PC-3 (cell line): ENCODE measurements around the gene RAD51C. TPM values are rescaled to one million over a fixed set of nuclear protein-coding genes. Genes with fewer than 3 reads are reported as not detected.

Experiments
- ATAC-seq: fragments of 200-7000 bp; cut with Tn5 transposase; 2 replicates; pipeline ENCODE4 v1.9.1; 2020; ENCODE audit warnings: mild to moderate bottlenecking, moderate library complexity
- BruUV-seq: library from RNA; stranded (reverse); fragments of 400-500 nt; replicated peaks from 2 replicates; lab custom pipeline; 2021; lab: Mats Ljungman, UMichigan
- CTCF ChIA-PET: fragments of 300-600 bp; sonication (Branson Sonifier 250); formaldehyde crosslinking; loops from one replicate; lab custom pipeline; 2022; ENCODE audit warnings: antibody characterized with exemption; lab: Charles Lee
- POLR2A ChIA-PET: fragments of 300-600 bp; sonication (Branson Sonifier 250); formaldehyde crosslinking; loops from one replicate; lab custom pipeline; 2022; ENCODE audit warnings: antibody characterized with exemption; ENCODE audit not compliant: unreplicated experiment; lab: Charles Lee
- DNase-seq: peaks from one replicate; pipeline ENCODE4 v3.0.0-alpha.2; 2015
- H2AFZ ChIP-seq: fragments of 300-600 bp; sonication (generic); 2 replicates; pipeline ENCODE4 v1.6.0; 2016; ENCODE audit warnings: antibody characterized with exemption, low read length
- H3F3A ChIP-seq: fragments of 300-600 bp; sonication (generic); one replicate; pipeline ENCODE4 v1.6.0; 2017; ENCODE audit warnings: antibody characterized with exemption, low read length, control low read depth, mild to moderate bottlenecking; ENCODE audit not compliant: unreplicated experiment
- H3K27ac ChIP-seq: fragments of 300-600 bp; sonication (generic); 2 replicates; pipeline ENCODE4 v1.5.1; 2016; ENCODE audit warnings: mild to moderate bottlenecking, low read length
- H3K27me3 ChIP-seq: fragments of 300-600 bp; sonication (generic); 2 replicates; pipeline ENCODE4 v1.6.1; 2016; ENCODE audit warnings: low read length, mixed read lengths
- H3K36me3 ChIP-seq: fragments of 300-600 bp; sonication (generic); 2 replicates; pipeline ENCODE4 v1.6.1; 2016; ENCODE audit warnings: low read depth, mixed run types, low read length, mixed read lengths
- H3K4me1 ChIP-seq: fragments of 300-600 bp; sonication (generic); 2 replicates; pipeline ENCODE4 v1.5.1; 2016; ENCODE audit warnings: low read length; ENCODE audit not compliant: insufficient read depth
- H3K4me2 ChIP-seq: fragments of 300-600 bp; sonication (generic); 2 replicates; pipeline ENCODE4 v1.6.0; 2016; ENCODE audit warnings: low read length
- H3K4me3 ChIP-seq: fragments of 300-600 bp; sonication (generic); 2 replicates; pipeline ENCODE4 v1.5.1; 2016; ENCODE audit warnings: mild to moderate bottlenecking, low read length, mixed read lengths
- H3K79me2 ChIP-seq: fragments of 300-600 bp; sonication (generic); 2 replicates; pipeline ENCODE4 v1.6.1; 2017; ENCODE audit warnings: low read length, mixed read lengths
- H3K9ac ChIP-seq: fragments of 300-600 bp; sonication (generic); 2 replicates; pipeline ENCODE4 v1.6.0; 2016; ENCODE audit warnings: mild to moderate bottlenecking, low read length
- H3K9me2 ChIP-seq: fragments of 300-600 bp; sonication (generic); replicated peaks from 2 replicates; pipeline ENCODE4 v1.6.1; 2016; ENCODE audit warnings: mixed run types, low read length, mixed read lengths
- H3K9me3 ChIP-seq: fragments of 300-600 bp; sonication (generic); 2 replicates; pipeline ENCODE4 v1.6.1; 2016; ENCODE audit warnings: low read length, mixed read lengths
- H4K20me1 ChIP-seq: fragments of 300-600 bp; sonication (generic); 2 replicates; pipeline ENCODE4 v1.6.1; 2016; ENCODE audit warnings: low read length, mixed read lengths
- EZH2 ChIP-seq: fragments of 300-600 bp; sonication (generic); IDR thresholded peaks from one replicate; pipeline ENCODE4 v1.6.1; 2017; ENCODE audit warnings: antibody characterized with exemption, mild to moderate bottlenecking, low read length; ENCODE audit not compliant: unreplicated experiment
- EZH2phosphoT487 ChIP-seq: fragments of 300-600 bp; sonication (generic); IDR thresholded peaks from 2 replicates; pipeline ENCODE4 v1.6.1; 2018; ENCODE audit warnings: mild to moderate bottlenecking, antibody characterized with exemption, low read length, borderline replicate concordance
- intact Hi-C: fragments of 100-400 bp; cut with micrococcal nuclease; formaldehyde crosslinking; loops from 2 replicates; pipeline ENCODE4 v1.9.0; 2023
- total RNA-seq: library from RNA; depleted of rRNA; stranded (reverse); fragments of >200 nt; gene quantifications from 2 replicates; pipeline ENCODE4 v1.2.3, GENCODE V29; 2014; rRNA removed
- TF ChIP-seq, protein P1 (sequence below): fragments of 300-600 bp; sonication (generic); conservative IDR thresholded peaks from 2 replicates; pipeline ENCODE4 v1.5.1; 2017; ENCODE audit warnings: antibody characterized with exemption, low read depth, mild to moderate bottlenecking, low read length

Gene RAD51C
- total RNA-seq, 1 experiment from 2014 or later, result 71.1 TPM

- intact Hi-C loops, result no loop called here
- peak; percentile 12 for DNase-seq
- peaks cover 4% of the 10 kb centered on the region for H3K4me1 ChIP-seq
- no peak overlapping the region for H3K9ac ChIP-seq
- CTCF ChIA-PET, result no interaction called here
- H3K36me3 ChIP-seq, result no peaks in the 10 kb centered on the region
- no peak for ATAC-seq
- POLR2A ChIA-PET, result no interaction called here
- H3F3A ChIP-seq, result no peaks in the 10 kb centered on the region
- H3K9me3 ChIP-seq, result no peaks in the 10 kb centered on the region
- no peak overlapping the region for H3K4me2 ChIP-seq
- H3K4me3 ChIP-seq, result no peak overlapping the region
- no TSS peak for BruUV-seq
- peaks cover 14% of the 10 kb centered on the region for H3K27me3 ChIP-seq
- no peak overlapping the region for H3K27ac ChIP-seq
- no peaks in the 10 kb centered on the region for H3K79me2 ChIP-seq
- H3K9me2 ChIP-seq, result no peaks in the 10 kb centered on the region
- no peak overlapping the region for H2AFZ ChIP-seq
- TF ChIP-seq EZH2, result no peak
- TF ChIP-seq, protein P1, sequence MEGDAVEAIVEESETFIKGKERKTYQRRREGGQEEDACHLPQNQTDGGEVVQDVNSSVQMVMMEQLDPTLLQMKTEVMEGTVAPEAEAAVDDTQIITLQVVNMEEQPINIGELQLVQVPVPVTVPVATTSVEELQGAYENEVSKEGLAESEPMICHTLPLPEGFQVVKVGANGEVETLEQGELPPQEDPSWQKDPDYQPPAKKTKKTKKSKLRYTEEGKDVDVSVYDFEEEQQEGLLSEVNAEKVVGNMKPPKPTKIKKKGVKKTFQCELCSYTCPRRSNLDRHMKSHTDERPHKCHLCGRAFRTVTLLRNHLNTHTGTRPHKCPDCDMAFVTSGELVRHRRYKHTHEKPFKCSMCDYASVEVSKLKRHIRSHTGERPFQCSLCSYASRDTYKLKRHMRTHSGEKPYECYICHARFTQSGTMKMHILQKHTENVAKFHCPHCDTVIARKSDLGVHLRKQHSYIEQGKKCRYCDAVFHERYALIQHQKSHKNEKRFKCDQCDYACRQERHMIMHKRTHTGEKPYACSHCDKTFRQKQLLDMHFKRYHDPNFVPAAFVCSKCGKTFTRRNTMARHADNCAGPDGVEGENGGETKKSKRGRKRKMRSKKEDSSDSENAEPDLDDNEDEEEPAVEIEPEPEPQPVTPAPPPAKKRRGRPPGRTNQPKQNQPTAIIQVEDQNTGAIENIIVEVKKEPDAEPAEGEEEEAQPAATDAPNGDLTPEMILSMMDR, result no peak
- H4K20me1 ChIP-seq, result no peaks in the 10 kb centered on the region
These were observed 91.0 kb downstream of the RAD51C start for GRCh38 chr17:58783380-58783779.

- no peak overlapping the region for H3K9ac ChIP-seq
- no peaks in the 10 kb centered on the region for H4K20me1 ChIP-seq
- intact Hi-C loops, result no loop called here
- no peak overlapping the region for H3K27ac ChIP-seq
- peaks cover 4% of the 10 kb centered on the region for H3K4me1 ChIP-seq
- no peaks in the 10 kb centered on the region for H3K9me2 ChIP-seq
- H3K36me3 ChIP-seq, result no peaks in the 10 kb centered on the region
- peaks cover 24% of the 10 kb centered on the region for H3K27me3 ChIP-seq
- H3K9me3 ChIP-seq, result no peaks in the 10 kb centered on the region
- ChIA-PET POLR2A (no interaction called here), CTCF (no interaction called here)
- H3K79me2 ChIP-seq, result no peaks in the 10 kb centered on the region
- ATAC-seq (no peak), DNase-seq (no peak)
- H3F3A ChIP-seq, result no peaks in the 10 kb centered on the region
- no peak overlapping the region for H2AFZ ChIP-seq
- no peak for TF ChIP-seq EZH2
- no peak for TF ChIP-seq EZH2phosphoT487
- TF ChIP-seq, protein P1, result no peak
- H3K4me3 ChIP-seq, result no peak overlapping the region
- no peak overlapping the region for H3K4me2 ChIP-seq
- BruUV-seq, result no TSS peak
These were observed 92.7 kb downstream of the RAD51C start for GRCh38 chr17:58785097-58785496.

Other genes with a start within 250 kb of the RAD51C start
- not detected in 2 replicates for gene HSF5, start 204.2 kb upstream of the RAD51C start, total RNA-seq
- gene MTMR4, start 178.0 kb upstream of the RAD51C start, total RNA-seq, result 48.7 and 57.2 TPM in 2 replicates
- 0.12 and 0.29 TPM in 2 replicates for gene TEX14, start 557 bp upstream of the RAD51C start, total RNA-seq
- not detected in 2 replicates for gene PPM1E, start 63.3 kb downstream of the RAD51C start, total RNA-seq